Breast epithelium (tissue), 4 donors: ENCODE results near the gene CCBE1. TPM values are rescaled to one million over a fixed set of nuclear protein-coding genes. Genes with fewer than 3 reads are reported as not detected.

ENCODE experiments used
- DNase-seq, 2 donors: peaks; one replicate each; pipeline ENCODE4 v3.0.0-alpha.2; 2019; ENCODE audit warnings: low spot score in 2 of 2
- H3K27ac ChIP-seq, 2 donors: fragments of 200-600 bp; sonication (generic) in 1 of 2; one replicate each; pipeline ENCODE4 v1.5.1; 2016 to 2019; ENCODE audit warnings: mild to moderate bottlenecking in 1 of 2
- H3K27me3 ChIP-seq, 2 donors: fragments of 200-600 bp; sonication (generic) in 1 of 2; one replicate each; pipeline versions ENCODE4 v1.5.1 to v1.6.0; 2017 to 2019; ENCODE audit warnings: control low read depth in 1 of 2, mild to moderate bottlenecking in 1 of 2
- H3K36me3 ChIP-seq: fragments of 200-600 bp; one replicate; pipeline ENCODE4 v1.5.1; 2019
- H3K4me1 ChIP-seq, 2 donors: fragments of 200-600 bp; sonication (generic); one replicate each; pipeline ENCODE4 v1.5.1; 2016 to 2019; ENCODE audit warnings: control low read depth in 1 of 2
- H3K4me3 ChIP-seq, 3 donors: fragments of 200-600 bp; sonication (generic); 1 replicate in 2 of 3; 2 replicates in 1 of 3; pipeline ENCODE4 v1.5.1; 2016 to 2019; ENCODE audit warnings: mild to moderate bottlenecking in 3 of 3, moderate library complexity in 2 of 3
- H3K9me3 ChIP-seq, 2 donors: fragments of 200-600 bp; sonication (generic) in 1 of 2; one replicate each; pipeline ENCODE4 v1.5.1; 2016 to 2019; ENCODE audit warnings: control low read depth in 1 of 2
- CTCF ChIP-seq, 3 donors: fragments of 450-650 bp; IDR thresholded peaks; one replicate each; pipeline ENCODE4 v1.5.1; 2016 to 2017; ENCODE audit warnings: antibody characterized with exemption in 3 of 3, mild to moderate bottlenecking in 3 of 3, moderate library complexity in 3 of 3
- POLR2A ChIP-seq: fragments of 450-650 bp; IDR thresholded peaks from one replicate; pipeline ENCODE4 v1.6.1; 2016; ENCODE audit warnings: antibody characterized with exemption, mild to moderate bottlenecking, moderate library complexity
- POLR2AphosphoS5 ChIP-seq, 3 donors: sonication (generic); formaldehyde crosslinking; IDR thresholded peaks; one replicate each; pipeline ENCODE4 v1.6.1; 2017; ENCODE audit warnings: antibody characterized with exemption in 3 of 3
- intact Hi-C: fragments of 100-400 bp; cut with DNase I; formaldehyde crosslinking; loops from one replicate; pipeline ENCODE4 v1.15.1; 2023; ENCODE audit warnings: low total_unique reads
- total RNA-seq, 3 donors: library from RNA; depleted of rRNA; stranded (reverse); fragments of >200 nt; gene quantifications; one replicate each; pipeline ENCODE4 v1.1.0, GENCODE V29; 2016

Gene CCBE1
- total RNA-seq, 3 donors from 2014 or later, result 3.5 to 4.9 (median 4.0) TPM

GRCh38 chr18:59420244-59420643, 277.0 kb downstream of the CCBE1 start:
- Histone ChIP-seq H3K9me3 (no peaks in the 10 kb centered on the region), H3K4me3 (no peak overlapping the region), H3K4me1 (no peaks in the 10 kb centered on the region), H3K36me3 (no peaks in the 10 kb centered on the region), H3K27ac (no peak overlapping the region), H3K27me3 (peaks cover 0 to 9% of the 10 kb centered on the region in 2 donors)
- intact Hi-C loops, result no loop called here
- DNase-seq, result no peak
- TF ChIP-seq POLR2A (no peak), POLR2AphosphoS5 (IDR thresholded peaks at IDR 0.05) (no peak), CTCF (IDR thresholded peaks at IDR 0.05) (no peak)

GRCh38 chr18:59419386-59419785, 277.8 kb downstream of the CCBE1 start:
- Histone ChIP-seq H3K27me3 (peaks cover 0 to 9% of the 10 kb centered on the region in 2 donors), H3K4me3 (no peak overlapping the region), H3K36me3 (no peaks in the 10 kb centered on the region), H3K27ac (no peak overlapping the region), H3K9me3 (no peaks in the 10 kb centered on the region), H3K4me1 (no peaks in the 10 kb centered on the region)
- intact Hi-C loops, result no loop called here
- DNase-seq, result no peak
- no peak for TF ChIP-seq POLR2A
- TF ChIP-seq POLR2AphosphoS5 (IDR thresholded peaks at IDR 0.05), result no peak
- no peak for TF ChIP-seq CTCF (IDR thresholded peaks at IDR 0.05)

GRCh38 chr18:59416818-59417217, 280.4 kb downstream of the CCBE1 start:
- Histone ChIP-seq H3K4me1 (no peaks in the 10 kb centered on the region), H3K4me3 (no peak overlapping the region), H3K36me3 (no peaks in the 10 kb centered on the region), H3K27me3 (peaks cover 0 to 4% of the 10 kb centered on the region in 2 donors), H3K9me3 (no peaks in the 10 kb centered on the region), H3K27ac (no peak overlapping the region)
- no peak for DNase-seq
- intact Hi-C loops, result no loop called here
- TF ChIP-seq POLR2AphosphoS5 (IDR thresholded peaks at IDR 0.05) (no peak), POLR2A (no peak), CTCF (IDR thresholded peaks at IDR 0.05) (no peak)

- DNase-seq, result no peak
Measured at GRCh38 chr18:59414111-59414653, 283.0 kb downstream of the CCBE1 start.

More at GRCh38 chr18:59414111-59414653, 283.0 kb downstream of the CCBE1 start:
- Histone ChIP-seq H3K27ac (no peak overlapping the region), H3K9me3 (no peaks in the 10 kb centered on the region), H3K4me1 (no peaks in the 10 kb centered on the region), H3K36me3 (no peaks in the 10 kb centered on the region), H3K27me3 (peaks cover 0 to 3% of the 10 kb centered on the region in 2 donors), H3K4me3 (no peak overlapping the region)
- intact Hi-C loops, result no loop called here
- TF ChIP-seq POLR2AphosphoS5 (IDR thresholded peaks at IDR 0.05) (no peak), POLR2A (no peak), CTCF (IDR thresholded peaks at IDR 0.05) (no peak)
